Measurements from ENCODE around the gene LDB2. TPM values are rescaled to one million over a fixed set of nuclear protein-coding genes. Genes with fewer than 3 reads are reported as not detected.
"Not testable (repeated sequence)": the region's sequence is repeated elsewhere in the genome, so short reads cannot be mapped to it uniquely, and the experiment has no call there.

The LDB2 gene
- total RNA-seq = 100 to 1,000 TPM in 1 of 2 donors, 10 to 100 TPM in 1; 91.5 to 128 TPM
- polyA plus RNA-seq = 10 to 100 TPM; 11.0 to 20.0 TPM
- long read RNA-seq, donor 1, transcript LDB2-202 (9 exons, 2,476 nt) = major isoform, 21 of 215 reads
- long read RNA-seq, donor 1, transcript LDB2-201 (8 exons, 2,548 nt) = minor isoform, 18 of 215 reads
- long read RNA-seq, donor 1, transcript LDB2-216 (8 exons, 2,295 nt) = minor isoform, 13 of 215 reads
- long read RNA-seq, donor 1, partial matches to known transcripts = 22 of 215 reads
- long read RNA-seq, donor 1, other reads (novel, unspliced or antisense) = 140 of 215 reads
- long read RNA-seq, donor 2, transcript LDB2-201 (8 exons, 2,548 nt) = major isoform, 5 of 129 reads
- long read RNA-seq, donor 2, partial matches to known transcripts = 7 of 129 reads
- long read RNA-seq, donor 2, other reads (novel, unspliced or antisense) = 112 of 129 reads

DNA sequence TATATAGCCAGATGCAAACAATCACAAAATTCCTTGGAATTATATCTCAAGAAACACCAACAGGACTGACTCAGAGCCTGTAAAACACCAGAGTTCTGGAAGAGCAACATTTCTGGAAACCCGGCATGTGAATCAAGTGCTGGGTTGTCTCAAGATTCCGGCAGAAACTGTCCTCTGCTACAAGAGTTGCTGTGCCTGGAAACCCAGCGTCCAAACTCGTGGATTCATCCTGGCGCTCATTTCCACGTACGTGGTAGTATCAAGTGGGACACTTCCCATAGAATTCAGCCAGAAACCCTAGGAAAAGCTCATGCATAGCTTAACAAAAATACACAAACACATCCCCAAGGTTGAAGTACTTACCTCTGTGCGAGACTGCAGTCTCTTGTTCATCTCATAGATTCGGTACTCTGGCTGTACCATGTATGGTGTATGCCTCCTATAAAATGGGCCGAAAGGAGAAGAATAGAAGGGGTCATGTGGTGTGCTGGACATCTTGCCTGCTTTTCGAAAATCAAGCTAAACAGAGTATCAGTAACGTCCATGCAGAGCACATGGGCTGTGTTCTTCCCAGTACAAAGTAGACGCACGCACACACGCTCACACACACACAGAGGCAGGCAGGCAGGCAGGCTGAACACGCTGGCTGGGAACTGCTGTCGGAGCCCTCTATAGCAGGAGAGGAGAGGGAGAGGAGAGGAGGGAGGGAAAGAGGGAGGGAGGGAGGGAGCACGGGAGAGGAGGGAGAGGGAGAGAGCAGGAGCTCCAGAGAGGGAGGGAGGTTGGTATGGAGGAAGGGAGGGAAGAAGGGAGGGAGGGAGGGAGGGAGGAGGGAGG, at the start of gene LDB2:
Gene LDB2 (minus strand): TSS at position 655 of the 837 bp plus-strand sequence.
- intact Hi-C loops (cut with DNase I) = no loop called here
- Histone ChIP-seq H3K4me1 (ENCODE audit: control insufficient read depth in 1 of 2, insufficient read depth in 2 of 2, low read length in 2 of 2) (no peaks in the 10 kb centered on the region), H3K36me3 (ENCODE audit: control insufficient read depth in 1 of 2, insufficient read depth in 2 of 2, low read length in 1 of 2) (no peaks in the 10 kb centered on the region), H3K4me3 (ENCODE audit: low read length in 2 of 2) (peak within 1 kb of the TSS; percentile 6 to 50), H3K9me3 (ENCODE audit: control insufficient read depth, low read length) (no peaks in the 10 kb centered on the region), H3K27ac (ENCODE audit: low read depth in 1 of 2, low read length in 2 of 2) (no peak within 1 kb of the TSS), H3K27me3 (ENCODE audit: control insufficient read depth in 1 of 2, insufficient read depth in 2 of 2, low read length in 1 of 2) (peaks cover 0 to 1% of the 10 kb centered on the region in 2 donors)
- ATAC-seq (ENCODE audit: low FRiP score) (peak; percentile 82), DNase-seq (peak; percentile 80 to 84)
- WGBS, 2 donors = 0 to 3% methylated on average over 17 to 18 of the region's 18 CpGs

GRCh38 chr4:16942491-16942890, 44.0 kb upstream of the LDB2 start:
- Histone ChIP-seq H3K36me3 (ENCODE audit: control insufficient read depth in 1 of 2, insufficient read depth in 2 of 2, low read length in 1 of 2) (no peaks in the 10 kb centered on the region), H3K4me1 (ENCODE audit: control insufficient read depth in 1 of 2, insufficient read depth in 2 of 2, low read length in 2 of 2) (no peaks in the 10 kb centered on the region), H3K27ac (ENCODE audit: low read depth in 1 of 2, low read length in 2 of 2) (no peak overlapping the region), H3K27me3 (ENCODE audit: control insufficient read depth in 1 of 2, insufficient read depth in 2 of 2, low read length in 1 of 2) (no peaks in the 10 kb centered on the region), H3K4me3 (ENCODE audit: low read length in 2 of 2) (no peak overlapping the region), H3K9me3 (ENCODE audit: control insufficient read depth, low read length) (peaks cover 2% of the 10 kb centered on the region)
- WGBS, 2 donors = 97 to 98% methylated on average over 12 to 13 of the region's 14 CpGs
- intact Hi-C loops (cut with DNase I) = no loop called here
- ATAC-seq (ENCODE audit: low FRiP score) = no peak
- no peak for DNase-seq

DNA sequence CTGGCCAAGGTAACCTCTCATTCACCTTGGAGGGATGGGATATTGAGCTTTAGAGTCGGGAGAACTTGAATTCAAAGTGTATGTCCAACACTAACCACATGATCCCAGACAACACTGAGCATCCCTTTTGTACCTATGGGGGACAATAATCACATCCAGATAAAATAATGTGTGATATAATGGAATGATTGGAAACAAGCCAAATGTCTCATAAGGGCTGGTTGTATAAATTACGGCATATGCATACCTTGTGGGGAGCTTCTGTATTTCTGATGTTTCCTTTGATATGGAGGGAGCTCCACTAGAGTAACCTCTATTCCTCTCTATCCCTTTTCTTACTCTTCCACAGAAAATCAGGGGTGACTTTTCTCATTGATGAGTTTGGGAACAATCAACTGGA, 40.7 kb upstream of the LDB2 start:
- no peaks in the 10 kb centered on the region for H3K4me1 ChIP-seq (ENCODE audit: control insufficient read depth in 1 of 2, insufficient read depth in 2 of 2, low read length in 2 of 2)
- H3K9me3 ChIP-seq (ENCODE audit: control insufficient read depth, low read length) = peaks cover 2% of the 10 kb centered on the region
- intact Hi-C loops (cut with DNase I) = no loop called here
- H3K27me3 ChIP-seq (ENCODE audit: control insufficient read depth in 1 of 2, insufficient read depth in 2 of 2, low read length in 1 of 2) = no peaks in the 10 kb centered on the region
- WGBS, 2 donors = 96 to 100% methylated on average over 2 of the region's 2 CpGs
- ATAC-seq (ENCODE audit: low FRiP score) (no peak), DNase-seq (no peak)
- no peaks in the 10 kb centered on the region for H3K36me3 ChIP-seq (ENCODE audit: control insufficient read depth in 1 of 2, insufficient read depth in 2 of 2, low read length in 1 of 2)
- no peak overlapping the region for H3K27ac ChIP-seq (ENCODE audit: low read depth in 1 of 2, low read length in 2 of 2)
- no peak overlapping the region for H3K4me3 ChIP-seq (ENCODE audit: low read length in 2 of 2)

- WGBS, 2 donors = 81 to 88% methylated on average over 6 of the region's 6 CpGs
- no peak overlapping the region for H3K27ac ChIP-seq (ENCODE audit: low read depth in 1 of 2, low read length in 2 of 2)
- no peaks in the 10 kb centered on the region for H3K27me3 ChIP-seq (ENCODE audit: control insufficient read depth in 1 of 2, insufficient read depth in 2 of 2, low read length in 1 of 2)
- ATAC-seq (ENCODE audit: low FRiP score) = no peak
- H3K36me3 ChIP-seq (ENCODE audit: control insufficient read depth in 1 of 2, insufficient read depth in 2 of 2, low read length in 1 of 2) = no peaks in the 10 kb centered on the region
- intact Hi-C loops (cut with DNase I) = no loop called here
- no peaks in the 10 kb centered on the region for H3K4me1 ChIP-seq (ENCODE audit: control insufficient read depth in 1 of 2, insufficient read depth in 2 of 2, low read length in 2 of 2)
- peaks cover 2% of the 10 kb centered on the region for H3K9me3 ChIP-seq (ENCODE audit: control insufficient read depth, low read length)
- H3K4me3 ChIP-seq (ENCODE audit: low read length in 2 of 2) = no peak overlapping the region
- no peak for DNase-seq
Measured at GRCh38 chr4:16938512-16939040, 40.1 kb upstream of the LDB2 start.

- Histone ChIP-seq H3K27me3 (ENCODE audit: control insufficient read depth in 1 of 2, insufficient read depth in 2 of 2, low read length in 1 of 2) (no peaks in the 10 kb centered on the region), H3K9me3 (ENCODE audit: control insufficient read depth, low read length) (no peaks in the 10 kb centered on the region), H3K4me3 (ENCODE audit: low read length in 2 of 2) (no peak overlapping the region), H3K27ac (ENCODE audit: low read depth in 1 of 2, low read length in 2 of 2) (no peak overlapping the region), H3K4me1 (ENCODE audit: control insufficient read depth in 1 of 2, insufficient read depth in 2 of 2, low read length in 2 of 2) (no peaks in the 10 kb centered on the region), H3K36me3 (ENCODE audit: control insufficient read depth in 1 of 2, insufficient read depth in 2 of 2, low read length in 1 of 2) (no peaks in the 10 kb centered on the region)
- intact Hi-C loops (cut with DNase I) = no loop called here
- DNase-seq (no peak), ATAC-seq (ENCODE audit: low FRiP score) (peak; percentile 19)
- WGBS, 2 donors = 47 to 49% methylated on average over 5 of the region's 5 CpGs
Measured at GRCh38 chr4:16931339-16932305, 33.2 kb upstream of the LDB2 start.

- intact Hi-C loops (cut with DNase I) = no loop called here
- Histone ChIP-seq H3K9me3 (ENCODE audit: control insufficient read depth, low read length) (no peaks in the 10 kb centered on the region), H3K36me3 (ENCODE audit: control insufficient read depth in 1 of 2, insufficient read depth in 2 of 2, low read length in 1 of 2) (no peaks in the 10 kb centered on the region), H3K4me1 (ENCODE audit: control insufficient read depth in 1 of 2, insufficient read depth in 2 of 2, low read length in 2 of 2) (no peaks in the 10 kb centered on the region), H3K27me3 (ENCODE audit: control insufficient read depth in 1 of 2, insufficient read depth in 2 of 2, low read length in 1 of 2) (no peaks in the 10 kb centered on the region), H3K4me3 (ENCODE audit: low read length in 2 of 2) (no peak overlapping the region), H3K27ac (ENCODE audit: low read depth in 1 of 2, low read length in 2 of 2) (no peak overlapping the region)
- 67 to 81% methylated on average over 1 of the region's 1 CpG for WGBS, 2 donors
- ATAC-seq (ENCODE audit: low FRiP score) (no peak), DNase-seq (no peak)
Measured at GRCh38 chr4:16926214-16926613, 27.8 kb upstream of the LDB2 start.

GRCh38 chr4:16918716-16919115, 20.3 kb upstream of the LDB2 start:
- not testable (repeated sequence) for H3K27me3 ChIP-seq (ENCODE audit: control insufficient read depth in 1 of 2, insufficient read depth in 2 of 2, low read length in 1 of 2); H3K4me3 ChIP-seq (ENCODE audit: low read length in 2 of 2); H3K9me3 ChIP-seq (ENCODE audit: control insufficient read depth, low read length); ATAC-seq (ENCODE audit: low FRiP score); DNase-seq; H3K27ac ChIP-seq (ENCODE audit: low read depth in 1 of 2, low read length in 2 of 2); H3K36me3 ChIP-seq (ENCODE audit: control insufficient read depth in 1 of 2, insufficient read depth in 2 of 2, low read length in 1 of 2); H3K4me1 ChIP-seq (ENCODE audit: control insufficient read depth in 1 of 2, insufficient read depth in 2 of 2, low read length in 2 of 2)
- intact Hi-C loops (cut with DNase I) = loop anchor here in 1 of 2 donors (5.0 kb wide), 1 partner anchor 399 kb away; no protein-coding TSS in a partner anchor
- WGBS, 2 donors = 92 to 95% methylated on average over 4 of the region's 4 CpGs
